Adrenal gland (tissue), 5 donors: ENCODE results near the gene MRFAP1.

Experiments used
- POLR2A ChIP-seq, 2 donors: fragments of 450-650 bp; IDR thresholded peaks; one replicate each; pipeline ENCODE4 v1.6.1; 2017; ENCODE audit warnings: antibody characterized with exemption in 2 of 2, mild to moderate bottlenecking in 2 of 2, moderate library complexity in 1 of 2
- TF ChIP-seq, protein P1 (sequence below), 6 experiments: fragments of 450-650 bp in 4 of 6; fragments of 200-600 bp in 2 of 6; sonication (generic) in 1 of 6; IDR thresholded peaks; 1 replicate in 5 of 6; 2 replicates in 1 of 6; pipeline versions ENCODE4 v1.5.1 to v1.8.0; 2016 to 2021; ENCODE audit warnings: antibody characterized with exemption in 6 of 6, mild to moderate bottlenecking in 2 of 6, moderate library complexity in 1 of 6
- donor health status: DM: no; HTN: no; CAD: no.

DNA sequence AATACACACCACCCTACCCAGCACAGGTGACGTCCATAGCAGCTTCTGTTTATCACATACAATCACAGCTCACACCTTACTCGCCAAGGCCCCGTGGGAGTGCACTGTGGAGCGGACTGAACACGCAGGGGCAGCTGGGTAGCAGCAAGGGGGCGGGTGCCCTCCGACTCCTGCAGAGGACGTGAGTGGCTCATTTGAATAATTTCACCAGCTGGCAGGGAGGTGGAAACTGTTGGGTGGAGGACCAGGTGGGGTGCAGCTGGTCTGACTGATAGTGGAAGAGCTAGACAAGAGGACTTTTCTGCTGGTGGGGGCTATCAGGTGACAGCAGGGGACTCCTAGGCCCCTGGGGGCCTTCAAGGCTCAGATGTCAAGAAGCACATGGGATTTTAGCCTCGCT, 49.2 kb upstream of the MRFAP1 start:
- TF ChIP-seq, protein P1, sequence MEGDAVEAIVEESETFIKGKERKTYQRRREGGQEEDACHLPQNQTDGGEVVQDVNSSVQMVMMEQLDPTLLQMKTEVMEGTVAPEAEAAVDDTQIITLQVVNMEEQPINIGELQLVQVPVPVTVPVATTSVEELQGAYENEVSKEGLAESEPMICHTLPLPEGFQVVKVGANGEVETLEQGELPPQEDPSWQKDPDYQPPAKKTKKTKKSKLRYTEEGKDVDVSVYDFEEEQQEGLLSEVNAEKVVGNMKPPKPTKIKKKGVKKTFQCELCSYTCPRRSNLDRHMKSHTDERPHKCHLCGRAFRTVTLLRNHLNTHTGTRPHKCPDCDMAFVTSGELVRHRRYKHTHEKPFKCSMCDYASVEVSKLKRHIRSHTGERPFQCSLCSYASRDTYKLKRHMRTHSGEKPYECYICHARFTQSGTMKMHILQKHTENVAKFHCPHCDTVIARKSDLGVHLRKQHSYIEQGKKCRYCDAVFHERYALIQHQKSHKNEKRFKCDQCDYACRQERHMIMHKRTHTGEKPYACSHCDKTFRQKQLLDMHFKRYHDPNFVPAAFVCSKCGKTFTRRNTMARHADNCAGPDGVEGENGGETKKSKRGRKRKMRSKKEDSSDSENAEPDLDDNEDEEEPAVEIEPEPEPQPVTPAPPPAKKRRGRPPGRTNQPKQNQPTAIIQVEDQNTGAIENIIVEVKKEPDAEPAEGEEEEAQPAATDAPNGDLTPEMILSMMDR (IDR thresholded peaks at IDR 0.05): no peak
- TF ChIP-seq POLR2A (IDR thresholded peaks at IDR 0.05): no peak
